HepG2 (cell line): ENCODE results near the gene HSF4. TPM values are rescaled to one million over a fixed set of nuclear protein-coding genes. Genes with fewer than 3 reads are reported as not detected.

ENCODE experiments used
- ATRX ChIP-seq: sonication (generic); formaldehyde crosslinking; IDR thresholded peaks from 2 replicates; pipeline ENCODE4 v1.4.0; 2020; ENCODE audit warnings: missing genetic modification reagents, borderline replicate concordance
- CENPX ChIP-seq: sonication (generic); formaldehyde crosslinking; IDR thresholded peaks from 2 replicates; pipeline ENCODE4 v1.9.0; 2021; ENCODE audit warnings: mild to moderate bottlenecking, missing genetic modification reagents, moderate library complexity
- DNMT1 ChIP-seq: sonication (generic); formaldehyde crosslinking; IDR thresholded peaks from 2 replicates; pipeline ENCODE4 v1.5.1; 2020; ENCODE audit warnings: mild to moderate bottlenecking, missing genetic modification reagents
- ETV6 ChIP-seq: sonication (generic); formaldehyde crosslinking; conservative IDR thresholded peaks from 2 replicates; pipeline ENCODE4 v1.4.0; 2020; ENCODE audit warnings: missing genetic modification reagents
- FLYWCH1 ChIP-seq: sonication (generic); formaldehyde crosslinking; IDR thresholded peaks from 2 replicates; pipeline ENCODE4 v1.8.1; 2023; ENCODE audit warnings: mild to moderate bottlenecking, missing genetic modification reagents
- JUN ChIP-seq: sonication (generic); formaldehyde crosslinking; IDR thresholded peaks from 2 replicates; pipeline ENCODE4 v1.4.0; 2020; ENCODE audit warnings: mild to moderate bottlenecking, missing genetic modification reagents
- NONO ChIP-seq, 2 experiments: fragments of 450-650 bp in 1 of 2; sonication (generic) in 1 of 2; formaldehyde crosslinking in 1 of 2; IDR thresholded peaks in 1 of 2; conservative IDR thresholded peaks in 1 of 2; 2 replicates each; pipeline versions ENCODE4 v1.6.1 to v1.8.0; 2017 to 2022; ENCODE audit warnings: mild to moderate bottlenecking in 1 of 2, missing genetic modification reagents in 1 of 2, moderate library complexity in 1 of 2
- PAWR ChIP-seq: sonication (generic); formaldehyde crosslinking; IDR thresholded peaks from 2 replicates; pipeline ENCODE4 v1.4.0; 2020; ENCODE audit warnings: missing genetic modification reagents, mild to moderate bottlenecking, borderline replicate concordance
- RAD51 ChIP-seq: fragments of 450-650 bp; IDR thresholded peaks from 2 replicates; pipeline ENCODE4 v1.6.1; 2016; ENCODE audit warnings: borderline replicate concordance
- RBFOX2 ChIP-seq: fragments of 200-400 bp; formaldehyde crosslinking; IDR thresholded peaks from 2 replicates; pipeline ENCODE4 v1.6.1; 2017; ENCODE audit warnings: low read depth, mild to moderate bottlenecking, low read length
- SAFB2 ChIP-seq: sonication (generic); formaldehyde crosslinking; IDR thresholded peaks from 2 replicates; pipeline ENCODE4 v1.5.1; 2020; ENCODE audit warnings: missing genetic modification reagents, low read depth, mild to moderate bottlenecking, borderline replicate concordance
- SNAI1 ChIP-seq: sonication (generic); formaldehyde crosslinking; IDR thresholded peaks from 2 replicates; pipeline ENCODE4 v1.5.0; 2020; ENCODE audit warnings: mild to moderate bottlenecking, missing genetic modification reagents, borderline replicate concordance
- SRSF1 ChIP-seq: fragments of 200-400 bp; formaldehyde crosslinking; optimal IDR thresholded peaks from 2 replicates; pipeline ENCODE3; 2017; ENCODE audit warnings: mild to moderate bottlenecking, low read depth, low read length, moderate library complexity
- ZNF225 ChIP-seq: sonication (generic); formaldehyde crosslinking; IDR thresholded peaks from 2 replicates; pipeline ENCODE4 v1.4.0; 2020; ENCODE audit warnings: mild to moderate bottlenecking, missing genetic modification reagents
- ZNF354B ChIP-seq: sonication (generic); formaldehyde crosslinking; IDR thresholded peaks from 2 replicates; pipeline ENCODE4 v1.8.0; 2022; ENCODE audit warnings: mild to moderate bottlenecking, missing genetic modification reagents
- ZNF441 ChIP-seq: sonication (generic); formaldehyde crosslinking; IDR thresholded peaks from 2 replicates; pipeline ENCODE4 v1.7.0; 2021; ENCODE audit warnings: missing genetic modification reagents, borderline replicate concordance
- ZNF468 ChIP-seq: sonication (generic); formaldehyde crosslinking; IDR thresholded peaks from 2 replicates; pipeline ENCODE4 v1.8.0; 2022; ENCODE audit warnings: mild to moderate bottlenecking, moderate library complexity, missing genetic modification reagents
- polyA plus RNA-seq, 8 experiments: library from polyadenylated mRNA; depleted of rRNA in 3 of 8; stranded (reverse) in 7 of 8; unstranded in 1 of 8; fragments of >200 nt; fragmentation: Illumina TruSeq in 4 of 8; extraction: Trizol in 4 of 8; gene quantifications; 2 replicates each; pipeline versions ENCODE4 v1.2.1 to v1.2.3, GENCODE V29; 2011 to 2016; ENCODE audit warnings: low read depth in 4 of 8, missing spikeins in 1 of 8, mixed read lengths in 1 of 8; ENCODE audit not compliant: insufficient read depth in 1 of 8
- total RNA-seq, 5 experiments: library from RNA; depleted of rRNA; stranded (reverse); fragments of >200 nt; fragmentation: Illumina TruSeq; extraction: Trizol; gene quantifications; 2 replicates each; pipeline ENCODE4 v1.2.3, GENCODE V29; 2016; ENCODE audit warnings: low read depth in 1 of 5
- TF ChIP-seq, protein P1 (sequence below), 2 experiments: fragments of 450-650 bp in 1 of 2; sonication (generic) in 1 of 2; formaldehyde crosslinking in 1 of 2; IDR thresholded peaks; 2 replicates each; pipeline versions ENCODE4 v1.6.1 to v1.8.0; 2016 to 2022; ENCODE audit warnings: antibody characterized with exemption in 1 of 2, mild to moderate bottlenecking in 1 of 2, missing genetic modification reagents in 1 of 2
- TF ChIP-seq, protein P2 (sequence below): sonication (generic); formaldehyde crosslinking; IDR thresholded peaks from 2 replicates; pipeline ENCODE4 v1.8.0; 2022; ENCODE audit warnings: missing genetic modification reagents, mild to moderate bottlenecking, borderline replicate concordance

The HSF4 gene
- total and polyA plus RNA-seq, 2 of the 13 experiments (the other 11 are each of a cell fraction or from before 2014, with no cell fraction given), result 3.5 to 16.9 TPM

DNA sequence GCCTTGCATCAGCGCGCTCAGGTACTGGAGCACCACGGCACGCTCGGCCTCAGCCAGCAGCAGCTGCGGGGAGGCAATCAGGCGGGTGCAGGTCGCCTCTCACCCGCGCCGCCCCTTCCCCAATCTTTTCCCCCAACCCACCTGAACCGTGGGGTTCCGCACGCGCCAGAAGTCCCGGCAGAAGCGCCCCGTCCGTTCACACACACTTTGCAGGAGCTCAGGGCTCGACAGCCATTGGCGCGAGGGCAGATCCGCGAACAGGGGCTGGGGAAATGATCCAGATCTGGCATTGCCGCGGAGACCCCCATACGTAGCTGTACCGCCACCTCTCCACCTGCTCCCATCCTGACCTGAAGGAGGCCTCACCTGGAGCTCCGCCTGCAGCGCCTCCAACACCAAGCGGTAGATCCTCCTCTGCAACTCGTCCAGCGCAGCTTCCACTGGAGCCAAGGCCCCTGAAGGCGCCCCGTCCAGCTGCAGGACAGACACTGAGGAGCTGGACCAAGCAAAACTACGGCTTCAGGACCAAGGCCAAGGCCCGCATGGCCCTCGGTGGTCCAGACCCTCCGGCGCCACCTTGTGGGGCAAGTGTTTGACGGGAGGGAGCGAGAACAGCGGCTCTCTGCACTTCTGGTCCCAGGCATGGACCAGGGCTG is 20.6 kb downstream of the HSF4 start (continued):
- TF ChIP-seq, protein P1, sequence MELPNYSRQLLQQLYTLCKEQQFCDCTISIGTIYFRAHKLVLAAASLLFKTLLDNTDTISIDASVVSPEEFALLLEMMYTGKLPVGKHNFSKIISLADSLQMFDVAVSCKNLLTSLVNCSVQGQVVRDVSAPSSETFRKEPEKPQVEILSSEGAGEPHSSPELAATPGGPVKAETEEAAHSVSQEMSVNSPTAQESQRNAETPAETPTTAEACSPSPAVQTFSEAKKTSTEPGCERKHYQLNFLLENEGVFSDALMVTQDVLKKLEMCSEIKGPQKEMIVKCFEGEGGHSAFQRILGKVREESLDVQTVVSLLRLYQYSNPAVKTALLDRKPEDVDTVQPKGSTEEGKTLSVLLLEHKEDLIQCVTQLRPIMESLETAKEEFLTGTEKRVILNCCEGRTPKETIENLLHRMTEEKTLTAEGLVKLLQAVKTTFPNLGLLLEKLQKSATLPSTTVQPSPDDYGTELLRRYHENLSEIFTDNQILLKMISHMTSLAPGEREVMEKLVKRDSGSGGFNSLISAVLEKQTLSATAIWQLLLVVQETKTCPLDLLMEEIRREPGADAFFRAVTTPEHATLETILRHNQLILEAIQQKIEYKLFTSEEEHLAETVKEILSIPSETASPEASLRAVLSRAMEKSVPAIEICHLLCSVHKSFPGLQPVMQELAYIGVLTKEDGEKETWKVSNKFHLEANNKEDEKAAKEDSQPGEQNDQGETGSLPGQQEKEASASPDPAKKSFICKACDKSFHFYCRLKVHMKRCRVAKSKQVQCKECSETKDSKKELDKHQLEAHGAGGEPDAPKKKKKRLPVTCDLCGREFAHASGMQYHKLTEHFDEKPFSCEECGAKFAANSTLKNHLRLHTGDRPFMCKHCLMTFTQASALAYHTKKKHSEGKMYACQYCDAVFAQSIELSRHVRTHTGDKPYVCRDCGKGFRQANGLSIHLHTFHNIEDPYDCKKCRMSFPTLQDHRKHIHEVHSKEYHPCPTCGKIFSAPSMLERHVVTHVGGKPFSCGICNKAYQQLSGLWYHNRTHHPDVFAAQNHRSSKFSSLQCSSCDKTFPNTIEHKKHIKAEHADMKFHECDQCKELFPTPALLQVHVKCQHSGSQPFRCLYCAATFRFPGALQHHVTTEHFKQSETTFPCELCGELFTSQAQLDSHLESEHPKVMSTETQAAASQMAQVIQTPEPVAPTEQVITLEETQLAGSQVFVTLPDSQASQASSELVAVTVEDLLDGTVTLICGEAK (IDR thresholded peaks at IDR 0.05), result no peak
- TF ChIP-seq, protein P1 (CRISPR knock-in tag; IDR thresholded peaks at IDR 0.05), result peak; percentile 82
- TF ChIP-seq ZNF468 (CRISPR knock-in tag) (peak; percentile 88; the same call in 1 of the 2 replicates), RAD51 (no peak), ZNF225 (CRISPR knock-in tag) (peak; percentile 90), FLYWCH1 (CRISPR knock-in tag) (peak; percentile 69; the same call in 1 of the 2 replicates), ZNF441 (CRISPR knock-in tag) (peak; percentile 72; the same call in 1 of the 2 replicates), CENPX (CRISPR knock-in tag) (no peak), RBFOX2 (no peak), SNAI1 (CRISPR knock-in tag) (peak; percentile 81; the same call in 1 of the 2 replicates), JUN (CRISPR knock-in tag) (0 out of 2 replicates have a peak, but pooled peaks have one; percentile 69), ETV6 (CRISPR knock-in tag) (peak; percentile 98), SAFB2 (CRISPR knock-in tag) (no peak; the same call in 1 of the 2 replicates), ZNF354B (no peak), SRSF1 (no peak), PAWR (CRISPR knock-in tag) (no peak), NONO (IDR thresholded peaks at IDR 0.05) (no peak), NONO (CRISPR knock-in tag; conservative IDR thresholded peaks at IDR 0.05) (peak; percentile 86), DNMT1 (CRISPR knock-in tag) (peak; percentile 77; the same call in 1 of the 2 replicates), ATRX (no peak)
- TF ChIP-seq, protein P2, sequence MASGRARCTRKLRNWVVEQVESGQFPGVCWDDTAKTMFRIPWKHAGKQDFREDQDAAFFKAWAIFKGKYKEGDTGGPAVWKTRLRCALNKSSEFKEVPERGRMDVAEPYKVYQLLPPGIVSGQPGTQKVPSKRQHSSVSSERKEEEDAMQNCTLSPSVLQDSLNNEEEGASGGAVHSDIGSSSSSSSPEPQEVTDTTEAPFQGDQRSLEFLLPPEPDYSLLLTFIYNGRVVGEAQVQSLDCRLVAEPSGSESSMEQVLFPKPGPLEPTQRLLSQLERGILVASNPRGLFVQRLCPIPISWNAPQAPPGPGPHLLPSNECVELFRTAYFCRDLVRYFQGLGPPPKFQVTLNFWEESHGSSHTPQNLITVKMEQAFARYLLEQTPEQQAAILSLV (CRISPR knock-in tag), result peak; percentile 43
